ENCODE results near the gene TDRD10. TPM values are rescaled to one million over a fixed set of nuclear protein-coding genes. Genes with fewer than 3 reads are reported as not detected.
A peak's percentile ranks its signal among the peaks of the same experiment; 100 is the strongest.

Gene TDRD10
- total RNA-seq, 1 experiment from 2014 or later, result not detected

GRCh38 chr1:154565876-154566275 lies 63.9 kb downstream of the TDRD10 start:
- POLR2A ChIA-PET (ENCODE audit: unreplicated experiment), result no interaction called here
- no peak overlapping the region for H3K27ac ChIP-seq (ENCODE audit: low read length)
- ATAC-seq (no peak), DNase-seq (no peak)
- CTCF ChIA-PET, result no interaction called here
- H4K20me1 ChIP-seq (ENCODE audit: low read length), result no peaks in the 10 kb centered on the region
- no peaks in the 10 kb centered on the region for H3K79me2 ChIP-seq (ENCODE audit: low read length)
- intact Hi-C loops (cut with micrococcal nuclease), result no loop called here
- no peak overlapping the region for H2AFZ ChIP-seq (ENCODE audit: low read length)
- H3K9me2 ChIP-seq (replicated peaks; ENCODE audit: low read length), result no peaks in the 10 kb centered on the region; the same call in 1 of the 2 replicates
- H3K9ac ChIP-seq (ENCODE audit: low read length), result no peak overlapping the region
- no peaks in the 10 kb centered on the region for H3K4me1 ChIP-seq (ENCODE audit: insufficient read depth, low read length)
- no TSS peak for BruUV-seq (replicated peaks)
- no peak for TF ChIP-seq EZH2phosphoT487 (IDR thresholded peaks at IDR 0.05; ENCODE audit: borderline replicate concordance, low read length)
- no peak for TF ChIP-seq CTCF (conservative IDR thresholded peaks at IDR 0.05; ENCODE audit: low read depth, low read length)
- no peak for TF ChIP-seq EZH2 (IDR thresholded peaks at IDR 0.05; ENCODE audit: low read length, unreplicated experiment)
- no peak overlapping the region for H3K4me2 ChIP-seq (ENCODE audit: low read length)
- no peaks in the 10 kb centered on the region for H3K36me3 ChIP-seq (ENCODE audit: low read depth, low read length)
- H3F3A ChIP-seq (ENCODE audit: low read length, unreplicated experiment), result no peaks in the 10 kb centered on the region
- H3K4me3 ChIP-seq (ENCODE audit: low read length), result no peak overlapping the region
- H3K27me3 ChIP-seq (ENCODE audit: low read length), result peaks cover 26% of the 10 kb centered on the region
- no peaks in the 10 kb centered on the region for H3K9me3 ChIP-seq (ENCODE audit: low read length)

GRCh38 chr1:154567386-154568156 lies 65.6 kb downstream of the TDRD10 start, which contains the start of gene CHRNB2:
Gene CHRNB2, plus strand, starts transcription at chr1:154567778. Its CDS starts 267 bp downstream, at chr1:154568045.
- H3K9me3 ChIP-seq (ENCODE audit: low read length), result no peaks in the 10 kb centered on the region
- DNase-seq, result peak; percentile 69
- no peaks in the 10 kb centered on the region for H3K36me3 ChIP-seq (ENCODE audit: low read depth, low read length)
- no peaks in the 10 kb centered on the region; the same call in 1 of the 2 replicates for H3K9me2 ChIP-seq (replicated peaks; ENCODE audit: low read length)
- H4K20me1 ChIP-seq (ENCODE audit: low read length), result no peaks in the 10 kb centered on the region
- no TSS peak for BruUV-seq (replicated peaks)
- H3F3A ChIP-seq (ENCODE audit: low read length, unreplicated experiment), result no peaks in the 10 kb centered on the region
- intact Hi-C loops (cut with micrococcal nuclease), result no loop called here
- peak within 1 kb of the TSS; percentile 25; the same call in 1 of the 2 replicates for H3K4me2 ChIP-seq (ENCODE audit: low read length)
- no peaks in the 10 kb centered on the region for H3K79me2 ChIP-seq (ENCODE audit: low read length)
- no peaks in the 10 kb centered on the region for H3K4me1 ChIP-seq (ENCODE audit: insufficient read depth, low read length)
- H3K27me3 ChIP-seq (ENCODE audit: low read length), result peaks cover 26% of the 10 kb centered on the region
- ChIA-PET POLR2A (ENCODE audit: unreplicated experiment) (no interaction called here), CTCF (interaction anchor here (0.7 to 1.2 kb wide), 2 partner anchors 8 to 388 kb away, joined by 3 to 5 read pairs; no protein-coding TSS in a partner anchor)
- no peak within 1 kb of the TSS for H2AFZ ChIP-seq (ENCODE audit: low read length)
- TF ChIP-seq EZH2phosphoT487 (IDR thresholded peaks at IDR 0.05; ENCODE audit: borderline replicate concordance, low read length), result no peak
- TF ChIP-seq CTCF (conservative IDR thresholded peaks at IDR 0.05; ENCODE audit: low read depth, low read length), result no peak
- no peak for TF ChIP-seq EZH2 (IDR thresholded peaks at IDR 0.05; ENCODE audit: low read length, unreplicated experiment)
- no peak within 1 kb of the TSS for H3K4me3 ChIP-seq (ENCODE audit: low read length)
- ATAC-seq, result peak; percentile 95
- H3K9ac ChIP-seq (ENCODE audit: low read length), result no peak within 1 kb of the TSS
- H3K27ac ChIP-seq (ENCODE audit: low read length), result no peak within 1 kb of the TSS
